SK-N-SH treated with all-trans-retinoic acid at 6 μM for 48 hours (cell line): Measurements from ENCODE around the gene CLDN24.

Experiments used
- ARNTL ChIP-seq: fragments of 450-650 bp; formaldehyde crosslinking; IDR thresholded peaks from 2 replicates; pipeline ENCODE4 v1.5.0; 2020; ENCODE audit warnings: low read depth, mild to moderate bottlenecking, moderate library complexity, borderline replicate concordance
- CSDC2 ChIP-seq: fragments of 250-450 bp; sonication (Bioruptor Pico); IDR thresholded peaks from 2 replicates; pipeline ENCODE4 v1.5.0; 2020; ENCODE audit warnings: mild to moderate bottlenecking, moderate library complexity
- RARB ChIP-seq: fragments of 250-450 bp; sonication (Bioruptor Pico); IDR thresholded peaks from 2 replicates; pipeline ENCODE4 v1.8.0; 2021; ENCODE audit warnings: mild to moderate bottlenecking, moderate library complexity
- SNAI2 ChIP-seq: fragments of 250-450 bp; sonication (Bioruptor Pico); IDR thresholded peaks from 2 replicates; pipeline ENCODE4 v1.5.0; 2020; ENCODE audit warnings: mild to moderate bottlenecking, moderate library complexity
- ZFP30 ChIP-seq: fragments of 450-650 bp; formaldehyde crosslinking; IDR thresholded peaks from 2 replicates; pipeline ENCODE4 v1.5.0; 2022; ENCODE audit warnings: mild to moderate bottlenecking, moderate library complexity
- TF ChIP-seq, protein P1 (sequence below): fragments of 250-450 bp; sonication (Bioruptor Pico); IDR thresholded peaks from 2 replicates; pipeline ENCODE4 v1.5.1; 2020; ENCODE audit warnings: low read depth, mild to moderate bottlenecking, moderate library complexity
- TF ChIP-seq, protein P2 (sequence below): fragments of 250-450 bp; sonication (Bioruptor Pico); IDR thresholded peaks from 2 replicates; pipeline ENCODE4 v1.8.0; 2020; ENCODE audit warnings: mild to moderate bottlenecking, moderate library complexity, borderline replicate concordance
- TF ChIP-seq, protein P3 (sequence below): fragments of 250-450 bp; sonication (Bioruptor Pico); IDR thresholded peaks from 2 replicates; pipeline ENCODE4 v1.5.1; 2021; ENCODE audit warnings: mild to moderate bottlenecking, moderate library complexity
- TF ChIP-seq, protein P4 (sequence below): fragments of 250-450 bp; sonication (Bioruptor Pico); IDR thresholded peaks from 2 replicates; pipeline ENCODE4 v1.8.0; 2021; ENCODE audit warnings: low read depth, mild to moderate bottlenecking, moderate library complexity, borderline replicate concordance

DNA sequence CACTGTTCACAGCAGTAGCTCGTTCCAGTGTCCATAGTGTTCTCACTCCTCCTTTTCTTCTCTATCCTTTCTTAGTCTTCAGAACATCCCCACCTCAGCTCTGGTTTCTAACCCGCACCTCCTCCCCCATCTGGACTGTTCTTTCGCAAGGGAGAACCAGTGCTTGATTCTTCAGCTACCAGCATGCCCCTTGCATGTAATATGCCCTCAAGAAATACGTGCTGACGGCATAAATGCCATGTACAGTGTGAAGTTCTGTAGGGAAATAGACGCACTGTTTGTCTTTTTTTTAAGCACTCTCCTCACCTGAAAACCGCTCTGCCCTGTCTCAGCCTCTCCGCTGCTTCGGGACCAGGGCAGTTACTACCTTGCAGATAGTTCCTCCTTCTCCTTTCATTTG, 7.4 kb downstream of the CLDN24 start:
- TF ChIP-seq RARB (no peak), ZFP30 (CRISPR knock-in tag) (no peak), SNAI2 (CRISPR knock-in tag) (no peak), CSDC2 (CRISPR knock-in tag) (no peak), ARNTL (CRISPR knock-in tag) (no peak)
- TF ChIP-seq, protein P1, sequence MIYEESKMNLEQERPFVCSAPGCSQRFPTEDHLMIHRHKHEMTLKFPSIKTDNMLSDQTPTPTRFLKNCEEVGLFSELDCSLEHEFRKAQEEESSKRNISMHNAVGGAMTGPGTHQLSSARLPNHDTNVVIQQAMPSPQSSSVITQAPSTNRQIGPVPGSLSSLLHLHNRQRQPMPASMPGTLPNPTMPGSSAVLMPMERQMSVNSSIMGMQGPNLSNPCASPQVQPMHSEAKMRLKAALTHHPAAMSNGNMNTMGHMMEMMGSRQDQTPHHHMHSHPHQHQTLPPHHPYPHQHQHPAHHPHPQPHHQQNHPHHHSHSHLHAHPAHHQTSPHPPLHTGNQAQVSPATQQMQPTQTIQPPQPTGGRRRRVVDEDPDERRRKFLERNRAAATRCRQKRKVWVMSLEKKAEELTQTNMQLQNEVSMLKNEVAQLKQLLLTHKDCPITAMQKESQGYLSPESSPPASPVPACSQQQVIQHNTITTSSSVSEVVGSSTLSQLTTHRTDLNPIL: no peak
- TF ChIP-seq, protein P2, sequence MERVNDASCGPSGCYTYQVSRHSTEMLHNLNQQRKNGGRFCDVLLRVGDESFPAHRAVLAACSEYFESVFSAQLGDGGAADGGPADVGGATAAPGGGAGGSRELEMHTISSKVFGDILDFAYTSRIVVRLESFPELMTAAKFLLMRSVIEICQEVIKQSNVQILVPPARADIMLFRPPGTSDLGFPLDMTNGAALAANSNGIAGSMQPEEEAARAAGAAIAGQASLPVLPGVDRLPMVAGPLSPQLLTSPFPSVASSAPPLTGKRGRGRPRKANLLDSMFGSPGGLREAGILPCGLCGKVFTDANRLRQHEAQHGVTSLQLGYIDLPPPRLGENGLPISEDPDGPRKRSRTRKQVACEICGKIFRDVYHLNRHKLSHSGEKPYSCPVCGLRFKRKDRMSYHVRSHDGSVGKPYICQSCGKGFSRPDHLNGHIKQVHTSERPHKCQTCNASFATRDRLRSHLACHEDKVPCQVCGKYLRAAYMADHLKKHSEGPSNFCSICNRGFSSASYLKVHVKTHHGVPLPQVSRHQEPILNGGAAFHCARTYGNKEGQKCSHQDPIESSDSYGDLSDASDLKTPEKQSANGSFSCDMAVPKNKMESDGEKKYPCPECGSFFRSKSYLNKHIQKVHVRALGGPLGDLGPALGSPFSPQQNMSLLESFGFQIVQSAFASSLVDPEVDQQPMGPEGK (CRISPR knock-in tag): no peak
- TF ChIP-seq, protein P3, sequence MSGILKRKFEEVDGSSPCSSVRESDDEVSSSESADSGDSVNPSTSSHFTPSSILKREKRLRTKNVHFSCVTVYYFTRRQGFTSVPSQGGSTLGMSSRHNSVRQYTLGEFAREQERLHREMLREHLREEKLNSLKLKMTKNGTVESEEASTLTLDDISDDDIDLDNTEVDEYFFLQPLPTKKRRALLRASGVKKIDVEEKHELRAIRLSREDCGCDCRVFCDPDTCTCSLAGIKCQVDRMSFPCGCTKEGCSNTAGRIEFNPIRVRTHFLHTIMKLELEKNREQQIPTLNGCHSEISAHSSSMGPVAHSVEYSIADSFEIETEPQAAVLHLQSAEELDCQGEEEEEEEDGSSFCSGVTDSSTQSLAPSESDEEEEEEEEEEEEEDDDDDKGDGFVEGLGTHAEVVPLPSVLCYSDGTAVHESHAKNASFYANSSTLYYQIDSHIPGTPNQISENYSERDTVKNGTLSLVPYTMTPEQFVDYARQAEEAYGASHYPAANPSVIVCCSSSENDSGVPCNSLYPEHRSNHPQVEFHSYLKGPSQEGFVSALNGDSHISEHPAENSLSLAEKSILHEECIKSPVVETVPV (CRISPR knock-in tag): no peak
- TF ChIP-seq, protein P4, sequence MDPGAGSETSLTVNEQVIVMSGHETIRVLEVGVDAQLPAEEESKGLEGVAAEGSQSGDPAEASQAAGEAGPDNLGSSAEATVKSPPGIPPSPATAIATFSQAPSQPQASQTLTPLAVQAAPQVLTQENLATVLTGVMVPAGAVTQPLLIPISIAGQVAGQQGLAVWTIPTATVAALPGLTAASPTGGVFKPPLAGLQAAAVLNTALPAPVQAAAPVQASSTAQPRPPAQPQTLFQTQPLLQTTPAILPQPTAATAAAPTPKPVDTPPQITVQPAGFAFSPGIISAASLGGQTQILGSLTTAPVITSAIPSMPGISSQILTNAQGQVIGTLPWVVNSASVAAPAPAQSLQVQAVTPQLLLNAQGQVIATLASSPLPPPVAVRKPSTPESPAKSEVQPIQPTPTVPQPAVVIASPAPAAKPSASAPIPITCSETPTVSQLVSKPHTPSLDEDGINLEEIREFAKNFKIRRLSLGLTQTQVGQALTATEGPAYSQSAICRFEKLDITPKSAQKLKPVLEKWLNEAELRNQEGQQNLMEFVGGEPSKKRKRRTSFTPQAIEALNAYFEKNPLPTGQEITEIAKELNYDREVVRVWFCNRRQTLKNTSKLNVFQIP (CRISPR knock-in tag): no peak
